WTC11 (cell line): ENCODE measurements around the gene OCIAD1. TPM values are rescaled to one million over a fixed set of nuclear protein-coding genes. Genes with fewer than 3 reads are reported as not detected.
A peak's percentile ranks its signal among the peaks of the same experiment; 100 is the strongest.

Source experiments
- ATAC-seq: fragments of 200-7000 bp; cut with Tn5 transposase; 2 replicates; pipeline ENCODE4 v1.10.0; 2021; ENCODE audit warnings: mild to moderate bottlenecking, moderate library complexity
- CTCF ChIA-PET: fragments of 300-600 bp; sonication (Branson Sonifier 250); formaldehyde crosslinking; loops from one replicate; lab custom pipeline; 2021; ENCODE audit warnings: antibody characterized with exemption; lab: Charles Lee
- POLR2A ChIA-PET: fragments of 350-600 bp; sonication (Branson Sonifier 250); formaldehyde crosslinking; loops from one replicate; lab custom pipeline; 2021; ENCODE audit warnings: antibody characterized with exemption; lab: Charles Lee
- DNase-seq: peaks from one replicate; pipeline ENCODE4 v3.0.0; 2021; ENCODE audit warnings: low spot score
- H3K27ac Mint-ChIP-seq: 2 replicates; pipeline ENCODE4 v1.8.0; 2021; ENCODE audit warnings: mixed read lengths
- H3K27me3 Mint-ChIP-seq: 2 replicates; pipeline ENCODE4 v1.8.0; 2021; ENCODE audit warnings: low read depth, mild to moderate bottlenecking, moderate library complexity, mixed read lengths
- H3K36me3 Mint-ChIP-seq: 2 replicates; pipeline ENCODE4 v1.8.0; 2021; ENCODE audit warnings: mixed read lengths
- H3K4me1 Mint-ChIP-seq: 2 replicates; pipeline ENCODE4 v1.8.0; 2022; ENCODE audit warnings: mixed read lengths
- H3K4me3 Mint-ChIP-seq: 2 replicates; pipeline ENCODE4 v1.8.0; 2021; ENCODE audit warnings: mild to moderate bottlenecking, moderate library complexity, mixed read lengths
- H3K9me3 Mint-ChIP-seq: 2 replicates; pipeline ENCODE4 v1.8.0; 2021; ENCODE audit warnings: mixed read lengths
- AFF4 ChIP-seq: sonication (generic); formaldehyde crosslinking; IDR thresholded peaks from 2 replicates; pipeline ENCODE4 v1.8.1; 2023; ENCODE audit warnings: mild to moderate bottlenecking, missing genetic modification reagents, borderline replicate concordance
- CREM ChIP-seq: sonication (generic); formaldehyde crosslinking; IDR thresholded peaks from 2 replicates; pipeline ENCODE4 v1.8.1; 2022; ENCODE audit warnings: mild to moderate bottlenecking, missing genetic modification reagents, moderate library complexity
- EMX1 ChIP-seq: fragments of 250-450 bp; sonication (Bioruptor Pico); IDR thresholded peaks from 2 replicates; pipeline ENCODE4 v1.8.0; 2021; ENCODE audit warnings: mild to moderate bottlenecking
- ERG ChIP-seq: fragments of 250-450 bp; sonication (Bioruptor Pico); IDR thresholded peaks from 2 replicates; pipeline ENCODE4 v1.8.0; 2021; ENCODE audit warnings: mild to moderate bottlenecking
- FOXP4 ChIP-seq: sonication (generic); formaldehyde crosslinking; IDR thresholded peaks from 2 replicates; pipeline ENCODE4 v1.8.0; 2022; ENCODE audit warnings: mild to moderate bottlenecking, missing genetic modification reagents
- HMGXB4 ChIP-seq: sonication (generic); formaldehyde crosslinking; IDR thresholded peaks from 2 replicates; pipeline ENCODE4 v1.8.1; 2023; ENCODE audit warnings: mild to moderate bottlenecking, moderate library complexity, missing genetic modification reagents
- MXD4 ChIP-seq: fragments of 250-450 bp; sonication (Bioruptor Pico); IDR thresholded peaks from 2 replicates; pipeline ENCODE4 v1.8.0; 2021; ENCODE audit warnings: mild to moderate bottlenecking, moderate library complexity, borderline replicate concordance
- NFATC4 ChIP-seq: fragments of 250-450 bp; sonication (Bioruptor Pico); IDR thresholded peaks from 2 replicates; pipeline ENCODE4 v1.9.0; 2021; ENCODE audit warnings: mild to moderate bottlenecking
- NFYB ChIP-seq: sonication (generic); formaldehyde crosslinking; conservative IDR thresholded peaks from 2 replicates; pipeline ENCODE4 v1.8.0; 2022; ENCODE audit warnings: low read depth, missing genetic modification reagents
- NR2C2 ChIP-seq: sonication (generic); formaldehyde crosslinking; IDR thresholded peaks from 2 replicates; pipeline ENCODE4 v1.8.0; 2022; ENCODE audit warnings: mild to moderate bottlenecking, missing genetic modification reagents
- OVOL2 ChIP-seq: fragments of 250-450 bp; sonication (Bioruptor Pico); IDR thresholded peaks from 2 replicates; pipeline ENCODE4 v1.9.0; 2021; ENCODE audit warnings: mild to moderate bottlenecking, borderline replicate concordance
- RELA ChIP-seq: sonication (generic); formaldehyde crosslinking; IDR thresholded peaks from 2 replicates; pipeline ENCODE4 v1.8.1; 2022; ENCODE audit warnings: missing genetic modification reagents, mild to moderate bottlenecking, borderline replicate concordance
- RORB ChIP-seq: fragments of 250-450 bp; sonication (Bioruptor Pico); IDR thresholded peaks from 2 replicates; pipeline ENCODE4 v1.9.0; 2021; ENCODE audit warnings: mild to moderate bottlenecking
- TEAD1 ChIP-seq: sonication (generic); formaldehyde crosslinking; IDR thresholded peaks from 2 replicates; pipeline ENCODE4 v1.8.0; 2022; ENCODE audit warnings: mild to moderate bottlenecking, missing genetic modification reagents
- USF2 ChIP-seq: sonication (generic); formaldehyde crosslinking; IDR thresholded peaks from 2 replicates; pipeline ENCODE4 v1.8.1; 2023; ENCODE audit warnings: mild to moderate bottlenecking, missing genetic modification reagents, moderate library complexity
- ZNF232 ChIP-seq: sonication (generic); formaldehyde crosslinking; IDR thresholded peaks from 2 replicates; pipeline ENCODE4 v1.8.0; 2022; ENCODE audit warnings: mild to moderate bottlenecking, missing genetic modification reagents
- ZNF423 ChIP-seq: fragments of 250-450 bp; sonication (Bioruptor Pico); IDR thresholded peaks from 2 replicates; pipeline ENCODE4 v2.1.2; 2022; ENCODE audit warnings: mild to moderate bottlenecking, moderate library complexity
- ZSCAN18 ChIP-seq: fragments of 250-450 bp; sonication (Bioruptor Pico); IDR thresholded peaks from 2 replicates; pipeline ENCODE4 v2.1.2; 2022; ENCODE audit warnings: mild to moderate bottlenecking, moderate library complexity
- total RNA-seq: library from RNA; stranded (reverse); gene quantifications from 3 replicates; pipeline ENCODE4 v1.2.3, GENCODE V29; 2021

Gene OCIAD1
- total RNA-seq, 1 experiment from 2014 or later: 135 TPM

- Mint-ChIP-seq H3K27ac (0 out of 2 replicates have a peak overlapping the region, but pooled peaks have one; percentile 29), H3K4me3 (no peak overlapping the region), H3K9me3 (no peaks in the 10 kb centered on the region), H3K27me3 (no peaks in the 10 kb centered on the region), H3K36me3 (peaks cover 47% of the 10 kb centered on the region), H3K4me1 (no peaks in the 10 kb centered on the region)
- ChIA-PET CTCF (no interaction called here), POLR2A (no interaction called here)
- no peak for DNase-seq
- no peak for TF ChIP-seq OVOL2 (CRISPR knock-in tag)
- TF ChIP-seq, all 79 proteins: peak for 0
- no peak for ATAC-seq
Observed at GRCh38 chr4:48858130-48858529, 27.2 kb downstream of the OCIAD1 start.

GRCh38 chr4:48862038-48862437, 31.1 kb downstream of the OCIAD1 start:
- Mint-ChIP-seq H3K4me3 (no peak overlapping the region), H3K4me1 (no peaks in the 10 kb centered on the region), H3K9me3 (peaks cover 16% of the 10 kb centered on the region), H3K36me3 (peaks cover 32% of the 10 kb centered on the region), H3K27me3 (no peaks in the 10 kb centered on the region), H3K27ac (peak overlapping the region; percentile 79; the same call in 1 of the 2 replicates)
- CTCF ChIA-PET: interaction anchor here (1.3 kb wide), 1 partner anchor 83 kb away, joined by 5 read pairs; no protein-coding TSS in a partner anchor
- DNase-seq: no peak
- peak; percentile 26; the same call in 1 of the 2 replicates for ATAC-seq
- POLR2A ChIA-PET: no interaction called here
- no peak for TF ChIP-seq HMGXB4 (CRISPR knock-in tag)
- no peak for TF ChIP-seq NR2C2
- TF ChIP-seq FOXP4: no peak
- TF ChIP-seq ZNF423 (CRISPR knock-in tag): no peak
- TF ChIP-seq EMX1 (CRISPR knock-in tag): no peak
- TF ChIP-seq NFATC4: 0 out of 2 replicates have a peak, but pooled peaks have one; percentile 13
- no peak for TF ChIP-seq USF2 (CRISPR knock-in tag)
- TF ChIP-seq ERG (CRISPR knock-in tag): 0 out of 2 replicates have a peak, but pooled peaks have one; percentile 66
- TF ChIP-seq TEAD1: no peak
- no peak for TF ChIP-seq ZNF232 (CRISPR knock-in tag)
- TF ChIP-seq, all 79 proteins: peak for 2

GRCh38 chr4:48862661-48863060, 31.8 kb downstream of the OCIAD1 start:
- Mint-ChIP-seq H3K9me3 (peaks cover 22% of the 10 kb centered on the region), H3K27me3 (no peaks in the 10 kb centered on the region), H3K4me1 (no peaks in the 10 kb centered on the region), H3K4me3 (no peak overlapping the region), H3K27ac (no peak overlapping the region), H3K36me3 (peaks cover 34% of the 10 kb centered on the region)
- ChIA-PET CTCF (interaction anchor here (1.3 kb wide), 1 partner anchor 82 kb away, joined by 5 read pairs; no protein-coding TSS in a partner anchor), POLR2A (no interaction called here)
- no peak for DNase-seq
- no peak for ATAC-seq
- TF ChIP-seq AFF4 (CRISPR knock-in tag): no peak
- no peak for TF ChIP-seq MXD4 (CRISPR knock-in tag)
- no peak for TF ChIP-seq RORB (CRISPR knock-in tag)
- no peak for TF ChIP-seq HMGXB4 (CRISPR knock-in tag)
- no peak for TF ChIP-seq OVOL2 (CRISPR knock-in tag)
- TF ChIP-seq NFYB (CRISPR knock-in tag): no peak
- no peak for TF ChIP-seq RELA (CRISPR knock-in tag)
- TF ChIP-seq EMX1 (CRISPR knock-in tag): no peak
- no peak for TF ChIP-seq CREM (CRISPR knock-in tag)
- TF ChIP-seq ZSCAN18 (CRISPR knock-in tag): no peak
